ENCODE measurements around the gene ZNF397.
"Not testable (repeated sequence)": the region's sequence is repeated elsewhere in the genome, so short reads cannot be mapped to it uniquely, and the experiment has no call there.

The ZNF397 gene

GRCh38 chr18:35205199-35205712 is 35.6 kb upstream of the ZNF397 start:
- H3K27ac ChIP-seq, result no peak overlapping the region
- no peak for TF ChIP-seq CTCF (conservative IDR thresholded peaks at IDR 0.05)
- no peak for TF ChIP-seq ZFX (IDR thresholded peaks at IDR 0.05)

- not testable (repeated sequence) for H3K27ac ChIP-seq
Observed at GRCh38 chr18:35205746-35206458, 34.9 kb upstream of the ZNF397 start.

- TF ChIP-seq ZFX (IDR thresholded peaks at IDR 0.05) (no peak), CTCF (conservative IDR thresholded peaks at IDR 0.05) (no peak)
- H3K27ac ChIP-seq, result no peak overlapping the region
Observed at GRCh38 chr18:35215026-35215425, 25.8 kb upstream of the ZNF397 start.

- H3K27ac ChIP-seq, result not testable (repeated sequence)
Observed at GRCh38 chr18:35216611-35217010, 24.2 kb upstream of the ZNF397 start.

GRCh38 chr18:35219331-35219730 is 21.5 kb upstream of the ZNF397 start:
- not testable (repeated sequence) for H3K27ac ChIP-seq

- H3K27ac ChIP-seq, result no peak overlapping the region
- TF ChIP-seq ZFX (IDR thresholded peaks at IDR 0.05), result no peak
- no peak for TF ChIP-seq CTCF (conservative IDR thresholded peaks at IDR 0.05)
Observed at GRCh38 chr18:35220424-35220823, 20.4 kb upstream of the ZNF397 start.

- TF ChIP-seq CTCF (conservative IDR thresholded peaks at IDR 0.05) (no peak), ZFX (IDR thresholded peaks at IDR 0.05) (no peak)
- no peak overlapping the region for H3K27ac ChIP-seq
Observed at GRCh38 chr18:35223797-35224196, 17.0 kb upstream of the ZNF397 start.

GRCh38 chr18:35227254-35227653 is 13.6 kb upstream of the ZNF397 start:
- TF ChIP-seq ZFX (IDR thresholded peaks at IDR 0.05), result no peak
- H3K27ac ChIP-seq, result no peak overlapping the region

GRCh38 chr18:35231052-35231451 is 9.8 kb upstream of the ZNF397 start:
- TF ChIP-seq ZFX (IDR thresholded peaks at IDR 0.05) (no peak), CTCF (conservative IDR thresholded peaks at IDR 0.05) (peak; percentile 91)
- no peak overlapping the region for H3K27ac ChIP-seq

Data from C4-2B (cell line).